ENCODE measurements around the gene SMC6.
A peak's percentile ranks its signal among the peaks of the same experiment; 100 is the strongest.

Gene SMC6

DNA sequence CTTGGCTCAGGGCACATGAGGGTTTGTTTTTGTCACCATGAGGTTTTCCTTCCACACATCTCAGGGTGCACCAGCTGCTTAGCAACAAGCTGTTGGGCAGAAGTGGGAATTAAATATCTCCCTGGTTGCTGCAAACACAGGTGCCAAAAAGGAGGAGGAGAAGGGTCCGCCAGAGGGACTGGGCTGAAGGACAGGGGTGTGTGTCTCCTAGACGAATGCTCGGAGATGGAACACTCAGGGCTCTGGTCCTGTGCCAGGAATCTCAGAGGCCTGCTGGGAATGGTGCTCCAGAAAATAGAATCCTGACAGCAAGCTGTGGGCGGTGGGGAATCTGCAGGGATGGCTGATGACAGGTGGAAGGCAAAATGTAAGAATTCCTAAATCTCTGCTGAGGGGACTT, 118.6 kb downstream of the SMC6 start:
- TF ChIP-seq, protein P1, sequence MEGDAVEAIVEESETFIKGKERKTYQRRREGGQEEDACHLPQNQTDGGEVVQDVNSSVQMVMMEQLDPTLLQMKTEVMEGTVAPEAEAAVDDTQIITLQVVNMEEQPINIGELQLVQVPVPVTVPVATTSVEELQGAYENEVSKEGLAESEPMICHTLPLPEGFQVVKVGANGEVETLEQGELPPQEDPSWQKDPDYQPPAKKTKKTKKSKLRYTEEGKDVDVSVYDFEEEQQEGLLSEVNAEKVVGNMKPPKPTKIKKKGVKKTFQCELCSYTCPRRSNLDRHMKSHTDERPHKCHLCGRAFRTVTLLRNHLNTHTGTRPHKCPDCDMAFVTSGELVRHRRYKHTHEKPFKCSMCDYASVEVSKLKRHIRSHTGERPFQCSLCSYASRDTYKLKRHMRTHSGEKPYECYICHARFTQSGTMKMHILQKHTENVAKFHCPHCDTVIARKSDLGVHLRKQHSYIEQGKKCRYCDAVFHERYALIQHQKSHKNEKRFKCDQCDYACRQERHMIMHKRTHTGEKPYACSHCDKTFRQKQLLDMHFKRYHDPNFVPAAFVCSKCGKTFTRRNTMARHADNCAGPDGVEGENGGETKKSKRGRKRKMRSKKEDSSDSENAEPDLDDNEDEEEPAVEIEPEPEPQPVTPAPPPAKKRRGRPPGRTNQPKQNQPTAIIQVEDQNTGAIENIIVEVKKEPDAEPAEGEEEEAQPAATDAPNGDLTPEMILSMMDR (conservative IDR thresholded peaks at IDR 0.05; ENCODE audit: low read length), result no peak
- DNase-seq (ENCODE audit: low read depth), result no peak
- H3K4me3 ChIP-seq (ENCODE audit: low read length), result no peak overlapping the region

DNA sequence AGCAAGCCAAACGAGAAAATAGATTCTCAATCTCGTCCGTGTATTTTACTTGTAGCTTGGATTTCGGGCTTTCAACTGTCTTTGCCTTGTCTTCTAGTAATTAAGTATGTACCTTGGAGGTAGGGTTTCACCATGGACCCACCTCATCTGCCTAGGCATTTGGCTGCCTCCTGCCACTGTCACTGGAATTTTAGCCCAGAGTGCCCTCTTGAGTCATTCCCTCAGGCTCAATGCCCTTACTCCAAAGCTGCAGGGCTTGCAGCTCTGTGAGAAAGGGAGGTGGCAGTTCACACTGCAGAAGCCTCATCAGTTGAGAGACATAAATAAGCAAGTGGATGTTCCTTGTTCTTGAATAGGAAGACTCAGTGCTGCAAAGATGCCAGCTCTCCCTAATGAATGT, 123.5 kb downstream of the SMC6 start:
- no peak for DNase-seq (ENCODE audit: low read depth)
- H3K4me3 ChIP-seq (ENCODE audit: low read length), result no peak overlapping the region
- TF ChIP-seq, protein P1 (conservative IDR thresholded peaks at IDR 0.05; ENCODE audit: low read length), result no peak

DNA sequence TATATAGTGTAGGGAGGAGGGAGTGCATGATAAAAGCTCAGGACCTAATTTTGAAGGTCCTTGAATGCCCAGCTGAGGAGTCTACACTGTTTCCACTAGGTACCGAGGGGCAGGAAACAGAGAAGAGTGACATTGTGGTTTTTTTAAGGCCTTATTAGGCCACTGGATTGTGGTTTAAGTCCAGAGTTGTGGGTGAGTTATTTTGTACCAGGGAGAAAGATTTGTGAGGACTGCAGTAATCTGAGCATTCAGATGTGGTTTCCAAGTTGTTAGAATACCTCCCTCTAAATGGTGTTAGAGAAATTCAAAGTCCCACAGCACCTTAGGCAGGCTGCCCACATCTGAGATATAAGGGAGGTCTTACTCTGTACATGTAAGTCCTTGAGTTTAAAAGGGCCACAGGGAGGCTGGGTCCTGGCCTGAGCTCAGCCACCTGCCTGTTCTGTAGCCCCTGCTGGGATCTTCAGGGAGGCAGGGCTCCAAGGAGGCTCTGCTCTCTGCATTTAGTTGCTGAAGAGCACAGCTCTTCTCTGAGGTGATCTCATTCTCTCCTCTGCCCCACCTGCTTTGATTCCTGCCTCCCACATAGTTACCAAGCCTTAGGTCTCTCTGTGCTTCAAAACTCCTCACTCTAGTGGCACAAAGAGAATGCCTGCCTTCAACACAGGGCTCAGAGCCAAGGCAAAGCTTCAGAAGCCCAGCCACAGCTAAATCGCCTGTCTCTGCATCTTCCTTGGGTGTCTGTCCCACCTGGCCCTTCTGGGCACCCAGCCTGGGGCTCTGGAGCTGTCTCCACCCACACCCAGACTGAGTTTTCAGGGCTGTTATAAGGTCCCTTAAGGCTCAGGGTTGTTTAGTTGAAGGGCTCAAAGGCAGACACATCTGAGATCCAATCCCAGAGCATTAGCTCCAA, 125.0 kb downstream of the SMC6 start:
- no peak overlapping the region for H3K4me3 ChIP-seq (ENCODE audit: low read length)
- TF ChIP-seq, protein P1 (conservative IDR thresholded peaks at IDR 0.05; ENCODE audit: low read length), result no peak
- peak; percentile 4 for DNase-seq (ENCODE audit: low read depth)

DNA sequence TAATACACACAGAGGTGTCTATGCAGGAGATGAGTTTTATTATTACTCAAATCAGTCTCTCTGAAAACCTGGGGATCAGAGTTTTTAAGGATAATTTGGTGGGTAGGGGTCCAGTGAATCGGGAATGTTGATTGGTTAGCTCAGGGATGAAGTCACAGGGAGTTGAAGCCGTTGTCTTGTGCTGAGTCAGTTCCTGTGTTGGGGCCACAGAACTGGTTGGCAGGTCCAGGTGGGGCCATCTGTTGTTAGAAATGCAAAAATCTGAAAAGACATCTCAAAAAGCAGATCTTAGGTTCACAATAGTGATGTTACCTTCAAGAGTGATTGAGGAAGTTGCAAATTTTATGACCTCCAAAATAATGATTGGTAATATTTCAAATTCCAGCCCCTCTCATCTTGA, 126.2 kb downstream of the SMC6 start:
- no peak overlapping the region for H3K4me3 ChIP-seq (ENCODE audit: low read length)
- DNase-seq (ENCODE audit: low read depth), result no peak
- TF ChIP-seq, protein P1 (conservative IDR thresholded peaks at IDR 0.05; ENCODE audit: low read length), result no peak

DNA sequence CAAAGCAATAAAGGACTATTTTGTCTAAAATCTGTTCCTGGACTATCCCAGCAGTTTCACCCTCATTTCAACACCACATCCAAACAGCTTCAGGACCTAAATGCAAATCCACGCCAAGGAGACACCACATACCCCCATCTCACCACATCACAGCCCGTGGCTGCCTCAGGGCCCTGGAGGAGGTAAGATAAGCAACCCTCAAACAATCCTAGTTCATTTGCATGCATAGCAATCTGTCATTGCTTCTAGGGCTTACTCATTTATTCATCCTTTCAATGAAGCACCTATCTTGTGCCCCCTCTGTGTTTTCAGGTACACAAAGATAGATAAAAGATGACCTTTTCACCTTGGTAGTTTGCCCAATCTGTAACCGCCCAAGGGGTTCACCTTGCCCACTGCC, 126.6 kb downstream of the SMC6 start:
- no peak overlapping the region for H3K4me3 ChIP-seq (ENCODE audit: low read length)
- TF ChIP-seq, protein P1 (conservative IDR thresholded peaks at IDR 0.05; ENCODE audit: low read length), result no peak
- no peak for DNase-seq (ENCODE audit: low read depth)

DNA sequence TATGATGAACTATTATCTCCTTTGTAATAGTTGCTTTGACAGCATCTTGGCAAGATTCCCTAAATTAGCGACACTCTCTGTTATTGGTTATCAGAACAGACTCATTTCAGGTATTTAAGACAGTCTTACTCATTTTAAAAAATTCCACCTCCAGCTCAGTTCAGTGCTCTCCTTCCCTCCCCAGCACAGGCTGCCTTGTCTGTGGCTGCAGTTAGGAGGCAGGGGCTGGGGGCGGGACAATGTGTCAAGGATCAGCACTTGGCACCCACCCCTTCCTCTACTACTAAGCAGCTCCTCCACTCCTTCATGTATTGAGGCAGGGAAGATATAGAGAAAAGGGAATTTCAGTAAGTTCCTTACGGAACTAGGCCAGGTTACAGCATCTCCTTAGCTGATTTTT, 128.2 kb downstream of the SMC6 start:
- no peak overlapping the region for H3K4me3 ChIP-seq (ENCODE audit: low read length)
- TF ChIP-seq, protein P1 (conservative IDR thresholded peaks at IDR 0.05; ENCODE audit: low read length), result no peak
- no peak for DNase-seq (ENCODE audit: low read depth)

DNA sequence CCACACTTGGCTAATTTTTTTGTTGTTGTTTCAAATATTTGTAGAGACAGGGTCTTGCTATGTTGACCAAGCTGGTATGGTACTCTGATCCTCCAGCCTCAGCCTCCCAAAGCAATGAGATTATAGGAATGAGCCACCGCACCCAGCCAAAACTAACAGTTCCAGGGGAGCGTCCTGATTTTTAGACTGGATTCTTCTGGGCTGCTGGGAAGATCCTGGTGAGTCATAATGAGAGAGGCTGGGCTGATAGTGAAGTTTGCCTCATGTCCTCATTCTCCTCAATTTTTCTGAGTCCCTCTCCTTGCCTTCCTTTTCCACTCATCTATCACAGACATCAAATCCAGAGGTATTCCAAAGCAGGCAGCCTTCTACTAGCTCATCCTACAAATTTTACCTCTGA, 131.8 kb downstream of the SMC6 start:
- TF ChIP-seq, protein P1 (conservative IDR thresholded peaks at IDR 0.05; ENCODE audit: low read length), result no peak
- DNase-seq (ENCODE audit: low read depth), result peak; percentile 27

More for the DNA sequence above, 131.8 kb downstream of the SMC6 start:
- H3K4me3 ChIP-seq (ENCODE audit: low read length), result no peak overlapping the region

Measured in AG10803 (cell line).